K562 (cell line): ENCODE data around the gene MYMX. TPM values are rescaled to one million over a fixed set of nuclear protein-coding genes. Genes with fewer than 3 reads are reported as not detected.

Source experiments
- ARID1B ChIP-seq: fragments of 450-650 bp; IDR thresholded peaks from 2 replicates; pipeline ENCODE4 v1.6.1; 2016; ENCODE audit warnings: antibody characterized with exemption, mild to moderate bottlenecking, inconsistent platforms
- CTBP1 ChIP-seq: fragments of 450-650 bp; IDR thresholded peaks from 2 replicates; pipeline ENCODE4 v1.6.1; 2016; ENCODE audit warnings: borderline replicate concordance
- HMG20B ChIP-seq: fragments of 250-450 bp; sonication (Bioruptor Pico); IDR thresholded peaks from 2 replicates; pipeline ENCODE4 v1.5.0; 2021; ENCODE audit warnings: mild to moderate bottlenecking
- IRF2 ChIP-seq: sonication (generic); formaldehyde crosslinking; IDR thresholded peaks from 2 replicates; pipeline ENCODE4 v1.8.1; 2022; ENCODE audit warnings: mild to moderate bottlenecking, missing genetic modification reagents
- L3MBTL2 ChIP-seq: fragments of 450-650 bp; IDR thresholded peaks from 2 replicates; pipeline ENCODE4 v1.6.1; 2016; ENCODE audit warnings: mild to moderate bottlenecking, moderate library complexity
- PHF20 ChIP-seq: fragments of 450-650 bp; IDR thresholded peaks from 2 replicates; pipeline ENCODE4 v1.6.1; 2018; ENCODE audit not compliant: partially characterized antibody
- SIX5 ChIP-seq, 2 experiments: IDR thresholded peaks; 2 replicates each; pipeline ENCODE4 v1.6.1; 2011; ENCODE audit warnings: low read length in 2 of 2, borderline replicate concordance in 1 of 2, low read depth in 1 of 2, mild to moderate bottlenecking in 1 of 2, moderate library complexity in 1 of 2; ENCODE audit not compliant: insufficient read depth in 1 of 2
- SREBF1 ChIP-seq: fragments of 150-350 bp; IDR thresholded peaks from 2 replicates; pipeline ENCODE4 v1.6.1; 2014; ENCODE audit warnings: antibody characterized with exemption, low read depth, low read length, borderline replicate concordance
- TCF3 ChIP-seq: sonication (generic); formaldehyde crosslinking; IDR thresholded peaks from 2 replicates; pipeline ENCODE4 v1.4.0; 2020; ENCODE audit warnings: mild to moderate bottlenecking, missing genetic modification reagents
- TSC22D4 ChIP-seq: fragments of 450-650 bp; IDR thresholded peaks from 2 replicates; pipeline ENCODE4 v1.6.1; 2016; ENCODE audit warnings: missing genetic modification characterization, missing biosample characterization, control low read depth
- ZNF24 ChIP-seq: fragments of 450-650 bp; IDR thresholded peaks from 2 replicates; pipeline ENCODE4 v1.6.1; 2016
- ZNF3 ChIP-seq: fragments of 250-450 bp; sonication (Bioruptor Pico); IDR thresholded peaks from 2 replicates; pipeline ENCODE4 v1.5.0; 2021; ENCODE audit warnings: mild to moderate bottlenecking, moderate library complexity
- ZNF639 ChIP-seq, 2 experiments: fragments of 200-800 bp in 1 of 2; sonication (Bioruptor generic) in 1 of 2; sonication (generic) in 1 of 2; formaldehyde crosslinking in 1 of 2; IDR thresholded peaks in 1 of 2; conservative IDR thresholded peaks in 1 of 2; 2 replicates each; pipeline versions ENCODE4 v1.5.0 to v1.6.1; 2016 to 2020; ENCODE audit warnings: missing compliant biosample characterization in 1 of 2, missing genetic modification characterization in 1 of 2, missing genetic modification reagents in 1 of 2
- ZNF699 ChIP-seq: fragments of 250-450 bp; sonication (Bioruptor Pico); IDR thresholded peaks from 2 replicates; pipeline ENCODE4 v1.8.0; 2021; ENCODE audit warnings: mild to moderate bottlenecking, moderate library complexity; ENCODE audit not compliant: insufficient replicate concordance
- ZNF830 ChIP-seq: fragments of 250-450 bp; sonication (Bioruptor Pico); IDR thresholded peaks from 2 replicates; pipeline ENCODE4 v1.5.0; 2021; ENCODE audit warnings: mild to moderate bottlenecking
- polyA plus RNA-seq, 8 experiments: library from polyadenylated mRNA; depleted of rRNA in 4 of 8; stranded (reverse) in 5 of 8; unstranded in 3 of 8; fragments of >200 nt; fragmentation: Nextera tagmentation in 2 of 8; fragmentation: Illumina TruSeq in 1 of 8; extraction: Ambion mirVana in 2 of 8; extraction: Trizol in 1 of 8; gene quantifications; 2 replicates each; pipeline versions ENCODE4 v1.2.1 to v1.2.3, GENCODE V29; 2011 to 2014; ENCODE audit warnings: inconsistent platforms in 1 of 8, missing spikeins in 1 of 8
- total RNA-seq, 7 experiments: library from RNA; depleted of rRNA in 6 of 7; stranded (reverse); fragments of >200 nt in 6 of 7; fragmentation: Illumina TruSeq in 2 of 7; extraction: Trizol in 2 of 7; gene quantifications; 2 replicates each; pipeline versions ENCODE4 v1.2.1 to v1.2.3, GENCODE V29; 2011 to 2021; ENCODE audit warnings: low replicate concordance in 1 of 7
- TF ChIP-seq, protein P1 (sequence below): fragments of 200-600 bp; sonication (generic); IDR thresholded peaks from one replicate; pipeline ENCODE4 v1.6.1; 2012; ENCODE audit warnings: mild to moderate bottlenecking, low read depth, low read length, inconsistent platforms

The MYMX gene
- total and polyA plus RNA-seq, 9 of the 15 experiments (the other 6 are each of a cell fraction or from before 2014, with no cell fraction given), result 0.12 TPM; not detected in 8

- TF ChIP-seq, protein P1, sequence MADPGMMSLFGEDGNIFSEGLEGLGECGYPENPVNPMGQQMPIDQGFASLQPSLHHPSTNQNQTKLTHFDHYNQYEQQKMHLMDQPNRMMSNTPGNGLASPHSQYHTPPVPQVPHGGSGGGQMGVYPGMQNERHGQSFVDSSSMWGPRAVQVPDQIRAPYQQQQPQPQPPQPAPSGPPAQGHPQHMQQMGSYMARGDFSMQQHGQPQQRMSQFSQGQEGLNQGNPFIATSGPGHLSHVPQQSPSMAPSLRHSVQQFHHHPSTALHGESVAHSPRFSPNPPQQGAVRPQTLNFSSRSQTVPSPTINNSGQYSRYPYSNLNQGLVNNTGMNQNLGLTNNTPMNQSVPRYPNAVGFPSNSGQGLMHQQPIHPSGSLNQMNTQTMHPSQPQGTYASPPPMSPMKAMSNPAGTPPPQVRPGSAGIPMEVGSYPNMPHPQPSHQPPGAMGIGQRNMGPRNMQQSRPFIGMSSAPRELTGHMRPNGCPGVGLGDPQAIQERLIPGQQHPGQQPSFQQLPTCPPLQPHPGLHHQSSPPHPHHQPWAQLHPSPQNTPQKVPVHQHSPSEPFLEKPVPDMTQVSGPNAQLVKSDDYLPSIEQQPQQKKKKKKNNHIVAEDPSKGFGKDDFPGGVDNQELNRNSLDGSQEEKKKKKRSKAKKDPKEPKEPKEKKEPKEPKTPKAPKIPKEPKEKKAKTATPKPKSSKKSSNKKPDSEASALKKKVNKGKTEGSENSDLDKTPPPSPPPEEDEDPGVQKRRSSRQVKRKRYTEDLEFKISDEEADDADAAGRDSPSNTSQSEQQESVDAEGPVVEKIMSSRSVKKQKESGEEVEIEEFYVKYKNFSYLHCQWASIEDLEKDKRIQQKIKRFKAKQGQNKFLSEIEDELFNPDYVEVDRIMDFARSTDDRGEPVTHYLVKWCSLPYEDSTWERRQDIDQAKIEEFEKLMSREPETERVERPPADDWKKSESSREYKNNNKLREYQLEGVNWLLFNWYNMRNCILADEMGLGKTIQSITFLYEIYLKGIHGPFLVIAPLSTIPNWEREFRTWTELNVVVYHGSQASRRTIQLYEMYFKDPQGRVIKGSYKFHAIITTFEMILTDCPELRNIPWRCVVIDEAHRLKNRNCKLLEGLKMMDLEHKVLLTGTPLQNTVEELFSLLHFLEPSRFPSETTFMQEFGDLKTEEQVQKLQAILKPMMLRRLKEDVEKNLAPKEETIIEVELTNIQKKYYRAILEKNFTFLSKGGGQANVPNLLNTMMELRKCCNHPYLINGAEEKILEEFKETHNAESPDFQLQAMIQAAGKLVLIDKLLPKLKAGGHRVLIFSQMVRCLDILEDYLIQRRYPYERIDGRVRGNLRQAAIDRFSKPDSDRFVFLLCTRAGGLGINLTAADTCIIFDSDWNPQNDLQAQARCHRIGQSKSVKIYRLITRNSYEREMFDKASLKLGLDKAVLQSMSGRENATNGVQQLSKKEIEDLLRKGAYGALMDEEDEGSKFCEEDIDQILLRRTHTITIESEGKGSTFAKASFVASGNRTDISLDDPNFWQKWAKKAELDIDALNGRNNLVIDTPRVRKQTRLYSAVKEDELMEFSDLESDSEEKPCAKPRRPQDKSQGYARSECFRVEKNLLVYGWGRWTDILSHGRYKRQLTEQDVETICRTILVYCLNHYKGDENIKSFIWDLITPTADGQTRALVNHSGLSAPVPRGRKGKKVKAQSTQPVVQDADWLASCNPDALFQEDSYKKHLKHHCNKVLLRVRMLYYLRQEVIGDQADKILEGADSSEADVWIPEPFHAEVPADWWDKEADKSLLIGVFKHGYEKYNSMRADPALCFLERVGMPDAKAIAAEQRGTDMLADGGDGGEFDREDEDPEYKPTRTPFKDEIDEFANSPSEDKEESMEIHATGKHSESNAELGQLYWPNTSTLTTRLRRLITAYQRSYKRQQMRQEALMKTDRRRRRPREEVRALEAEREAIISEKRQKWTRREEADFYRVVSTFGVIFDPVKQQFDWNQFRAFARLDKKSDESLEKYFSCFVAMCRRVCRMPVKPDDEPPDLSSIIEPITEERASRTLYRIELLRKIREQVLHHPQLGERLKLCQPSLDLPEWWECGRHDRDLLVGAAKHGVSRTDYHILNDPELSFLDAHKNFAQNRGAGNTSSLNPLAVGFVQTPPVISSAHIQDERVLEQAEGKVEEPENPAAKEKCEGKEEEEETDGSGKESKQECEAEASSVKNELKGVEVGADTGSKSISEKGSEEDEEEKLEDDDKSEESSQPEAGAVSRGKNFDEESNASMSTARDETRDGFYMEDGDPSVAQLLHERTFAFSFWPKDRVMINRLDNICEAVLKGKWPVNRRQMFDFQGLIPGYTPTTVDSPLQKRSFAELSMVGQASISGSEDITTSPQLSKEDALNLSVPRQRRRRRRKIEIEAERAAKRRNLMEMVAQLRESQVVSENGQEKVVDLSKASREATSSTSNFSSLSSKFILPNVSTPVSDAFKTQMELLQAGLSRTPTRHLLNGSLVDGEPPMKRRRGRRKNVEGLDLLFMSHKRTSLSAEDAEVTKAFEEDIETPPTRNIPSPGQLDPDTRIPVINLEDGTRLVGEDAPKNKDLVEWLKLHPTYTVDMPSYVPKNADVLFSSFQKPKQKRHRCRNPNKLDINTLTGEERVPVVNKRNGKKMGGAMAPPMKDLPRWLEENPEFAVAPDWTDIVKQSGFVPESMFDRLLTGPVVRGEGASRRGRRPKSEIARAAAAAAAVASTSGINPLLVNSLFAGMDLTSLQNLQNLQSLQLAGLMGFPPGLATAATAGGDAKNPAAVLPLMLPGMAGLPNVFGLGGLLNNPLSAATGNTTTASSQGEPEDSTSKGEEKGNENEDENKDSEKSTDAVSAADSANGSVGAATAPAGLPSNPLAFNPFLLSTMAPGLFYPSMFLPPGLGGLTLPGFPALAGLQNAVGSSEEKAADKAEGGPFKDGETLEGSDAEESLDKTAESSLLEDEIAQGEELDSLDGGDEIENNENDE, result no peak
- TF ChIP-seq L3MBTL2 (peak; percentile 94), SIX5 (IDR thresholded peaks at IDR 0.05; ENCODE audit: borderline replicate concordance in 1 of 2, insufficient read depth in 1 of 2, low read depth in 1 of 2, low read length in 2 of 2) (no peak), ZNF830 (CRISPR knock-in tag) (no peak), ZNF639 (CRISPR knock-in tag; conservative IDR thresholded peaks at IDR 0.05 in 1 of 2, IDR thresholded peaks at IDR 0.05 in 1 of 2) (no peak; a peak in 1 of 4 replicates), ZNF24 (no peak), PHF20 (peak; percentile 67), TSC22D4 (tag) (no peak), TCF3 (CRISPR knock-in tag) (no peak), HMG20B (no peak), ARID1B (peak; percentile 33; the same call in 1 of the 2 replicates), IRF2 (CRISPR knock-in tag) (no peak), CTBP1 (no peak; the same call in none of the 2 replicates), ZNF699 (CRISPR knock-in tag) (no peak), SREBF1 (no peak), ZNF3 (CRISPR knock-in tag) (no peak)
Observed at GRCh38 chr6:44219053-44219814, 2.5 kb downstream of the MYMX start (continued).
